GM12878 (cell line): ENCODE data around the gene THOC6. TPM values are rescaled to one million over a fixed set of nuclear protein-coding genes. Genes with fewer than 3 reads are reported as not detected.

Experiments used
- ATAC-seq: fragments of 200-7000 bp; cut with Tn5 transposase; 3 replicates; pipeline ENCODE4 v1.9.1; 2020; ENCODE audit warnings: mild to moderate bottlenecking, moderate library complexity
- BruUV-seq: library from RNA; stranded (reverse); fragments of 400-500 nt; replicated peaks from 2 replicates; lab custom pipeline; 2021; lab: Mats Ljungman, UMichigan
- CTCF ChIA-PET: fragments of 300-600 bp; sonication (Branson Sonifier 250); formaldehyde crosslinking; extraction: SDS; loops from one replicate; lab custom pipeline; 2021; ENCODE audit warnings: inconsistent platforms; lab: Yijun Ruan, JAX
- POLR2A ChIA-PET: fragments of 350-600 bp; formaldehyde crosslinking; extraction: SDS; loops from one replicate; lab custom pipeline; 2021; ENCODE audit warnings: inconsistent platforms; lab: Charles Lee
- RAD21 ChIA-PET: fragments of 300-600 bp; sonication (Branson Sonifier 250); formaldehyde crosslinking; loops from one replicate; lab custom pipeline; 2023; ENCODE audit warnings: antibody characterized with exemption; ENCODE audit not compliant: unreplicated experiment; lab: Charles Lee
- SMC1A ChIA-PET: fragments of 300-600 bp; sonication (Branson Sonifier 250); formaldehyde crosslinking; loops from one replicate; lab custom pipeline; 2023; ENCODE audit not compliant: unreplicated experiment, uncharacterized antibody; lab: Charles Lee
- DNase-seq: peaks from one replicate; pipeline ENCODE4 v3.0.0-alpha.2; 2011; ENCODE audit warnings: low read depth, low spot score
- FAIRE-seq: peaks from 3 replicates; lab custom pipeline; 2011; peaks lifted over from hg19 to GRCh38; lab: Jason Lieb, UNC
- H2AFZ ChIP-seq: 2 replicates; pipeline ENCODE4 v1.6.0; 2011; ENCODE audit warnings: low read depth, low read length, control low read depth; ENCODE audit not compliant: control insufficient read depth
- H3K27ac ChIP-seq: 2 replicates; pipeline ENCODE4 v1.5.1; 2011; ENCODE audit warnings: control low read depth; ENCODE audit not compliant: control insufficient read depth, insufficient read depth
- H3K27me3 ChIP-seq, 2 experiments: replicated peaks in 1 of 2; 2 replicates each; pipeline versions ENCODE4 v1.6.0 to v1.6.1; 2011; ENCODE audit warnings: low read length in 1 of 2; ENCODE audit not compliant: control insufficient read depth in 2 of 2, insufficient read depth in 2 of 2
- H3K36me3 ChIP-seq, 2 experiments: 2 replicates each; pipeline ENCODE4 v1.5.1; 2011; ENCODE audit warnings: low read length in 1 of 2; ENCODE audit not compliant: control insufficient read depth in 2 of 2, insufficient read depth in 2 of 2
- H3K4me1 ChIP-seq: 2 replicates; pipeline ENCODE4 v1.6.1; 2011; ENCODE audit warnings: mild to moderate bottlenecking, low read length, moderate library complexity, mixed read lengths; ENCODE audit not compliant: control insufficient read depth, insufficient read depth
- H3K4me2 ChIP-seq: 2 replicates; pipeline ENCODE4 v1.6.0; 2011; ENCODE audit warnings: control low read depth; ENCODE audit not compliant: control insufficient read depth, insufficient read depth
- H3K4me3 ChIP-seq: fragments of 200-600 bp; sonication (generic); 2 replicates; pipeline ENCODE4 v1.5.1; 2016
- H3K79me2 ChIP-seq: 2 replicates; pipeline ENCODE4 v1.6.0; 2011; ENCODE audit warnings: low read length; ENCODE audit not compliant: control insufficient read depth, insufficient read depth
- H3K9ac ChIP-seq: 2 replicates; pipeline ENCODE4 v1.8.0; 2011; ENCODE audit warnings: low read length, control low read depth, mixed read lengths; ENCODE audit not compliant: control insufficient read depth, insufficient read depth
- H3K9me3 ChIP-seq: replicated peaks from 3 replicates; pipeline ENCODE4 v1.5.1; 2011; ENCODE audit warnings: mild to moderate bottlenecking, low read length; ENCODE audit not compliant: control insufficient read depth, insufficient read depth
- H4K20me1 ChIP-seq: 2 replicates; pipeline ENCODE4 v1.6.0; 2011; ENCODE audit not compliant: control insufficient read depth, insufficient read depth
- CREM ChIP-seq: IDR thresholded peaks from 2 replicates; pipeline ENCODE4 v1.6.1; 2014; ENCODE audit warnings: antibody characterized with exemption, low read depth
- CTCF ChIP-seq, 3 experiments: IDR thresholded peaks in 2 of 3; conservative IDR thresholded peaks in 1 of 3; 2 replicates each; pipeline ENCODE4 v1.5.1; 2011; ENCODE audit warnings: low read depth in 3 of 3, low read length in 3 of 3, mild to moderate bottlenecking in 3 of 3, control low read depth in 2 of 3, moderate library complexity in 2 of 3, inconsistent platforms in 1 of 3, mixed read lengths in 1 of 3; ENCODE audit not compliant: control insufficient read depth in 2 of 3, insufficient read depth in 1 of 3; ENCODE audit errors: extremely low read depth in 1 of 3
- EP300 ChIP-seq, 2 experiments: fragments of 150-350 bp in 1 of 2; IDR thresholded peaks; 2 replicates each; pipeline ENCODE4 v1.6.1; 2011 to 2012; ENCODE audit warnings: low read depth in 2 of 2, low read length in 2 of 2, borderline replicate concordance in 1 of 2, improper control_type of control experiment in 1 of 2, inconsistent platforms in 1 of 2; ENCODE audit not compliant: control insufficient read depth in 1 of 2
- MEF2B ChIP-seq: fragments of 450-650 bp; IDR thresholded peaks from 2 replicates; pipeline ENCODE4 v1.6.1; 2018; ENCODE audit warnings: mild to moderate bottlenecking, moderate library complexity; ENCODE audit not compliant: partially characterized antibody, poor library complexity, severe bottlenecking
- MYB ChIP-seq: fragments of 150-350 bp; IDR thresholded peaks from 2 replicates; pipeline ENCODE4 v1.6.1; 2014; ENCODE audit warnings: mild to moderate bottlenecking, low read depth, low read length, borderline replicate concordance
- RCOR1 ChIP-seq: conservative IDR thresholded peaks from 2 replicates; pipeline ENCODE4 v1.6.1; 2012; ENCODE audit warnings: low read depth, low read length, improper control_type of control experiment
- ZNF384 ChIP-seq: IDR thresholded peaks from 2 replicates; pipeline ENCODE4 v1.6.1; 2012; ENCODE audit warnings: low read depth, mild to moderate bottlenecking, low read length, improper control_type of control experiment, borderline replicate concordance
- WGBS: methylation state at CpG from one replicate; pipeline ENCODE4 v1.1.6; 2016; ENCODE audit warnings: low lambda C conversion rate; ENCODE audit not compliant: insufficient replicate concordance, insufficient coverage; ENCODE audit errors: missing lambda C conversion rate; 5-methylcytosine and 5-hydroxymethylcytosine counted together
- in situ Hi-C: fragments of 300-500 bp; cut with MboI; formaldehyde crosslinking; loops from 9 replicates; pipeline ENCODE4 v1.14.3; 2018; ENCODE audit warnings: mixed read lengths
- intact Hi-C: fragments of 100-400 bp; cut with micrococcal nuclease; formaldehyde crosslinking; loops from one replicate; pipeline ENCODE4 v1.14.2; 2022; ENCODE audit not compliant: unreplicated experiment
- polyA plus RNA-seq, 11 experiments: library from polyadenylated mRNA; depleted of rRNA in 4 of 11; unstranded in 6 of 11; stranded (reverse) in 5 of 11; fragments of >200 nt; fragmentation: Nextera tagmentation in 4 of 11; fragmentation: Illumina TruSeq in 1 of 11; extraction: Ambion mirVana in 4 of 11; extraction: Trizol in 1 of 11; gene quantifications; 1 replicate in 1 of 11; 2 replicates in 10 of 11; pipeline versions ENCODE4 v1.2.1 to v1.2.3, GENCODE V29; 2011 to 2016; ENCODE audit warnings: inconsistent platforms in 2 of 11, missing spikeins in 2 of 11, low read depth in 1 of 11
- total RNA-seq, 4 experiments: library from RNA; depleted of rRNA in 3 of 4; stranded (reverse); fragments of >200 nt in 3 of 4; fragmentation: Illumina TruSeq in 1 of 4; extraction: Trizol in 1 of 4; gene quantifications; 2 replicates each; pipeline versions ENCODE4 v1.2.1 to v1.2.3, GENCODE V29; 2013 to 2021

THOC6 gene
- total and polyA plus RNA-seq, 10 of the 15 experiments (the other 5 are each of a cell fraction or from before 2014, with no cell fraction given) = 1.0 to 54.4 (median 27.9) TPM

DNA sequence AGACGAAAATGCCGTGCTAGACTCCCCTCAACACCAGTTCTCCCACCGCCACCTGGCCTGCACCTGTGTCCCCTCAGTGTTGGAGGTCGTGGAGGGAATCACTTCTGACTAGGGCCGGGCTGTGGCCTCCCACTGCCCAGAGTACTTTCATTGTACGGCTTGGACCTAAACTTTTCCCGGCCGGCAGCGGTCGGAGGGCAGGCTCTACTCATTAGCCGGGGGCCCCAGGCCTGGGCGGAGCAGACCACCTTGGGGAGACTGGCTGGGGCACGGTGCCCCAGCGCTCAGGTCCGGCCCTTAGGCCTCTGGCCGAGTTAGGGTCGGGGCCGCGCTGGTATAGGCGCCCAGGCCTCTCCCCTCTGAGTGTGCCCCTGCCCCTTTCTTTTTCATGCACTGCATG lies 6.5 kb upstream of the THOC6 start (continued):
- no peak for TF ChIP-seq RCOR1
- TF ChIP-seq, all 136 proteins: peak for 0

- H3K36me3 ChIP-seq = no peaks in the 10 kb centered on the region; a peak in 1 of 4 replicates
- no peak within 1 kb of the TSS for H3K27ac ChIP-seq
- no peaks in the 10 kb centered on the region; a peak in 2 of 4 replicates for H3K27me3 ChIP-seq
- in situ Hi-C loops (no loop called here), intact Hi-C loops (no loop called here)
- ATAC-seq (no peak), FAIRE-seq (no peak), DNase-seq (no peak)
- no TSS peak for BruUV-seq
- H3K79me2 ChIP-seq = no peaks in the 10 kb centered on the region
- POLR2A ChIA-PET = no interaction called here
- H3K4me2 ChIP-seq = peak within 1 kb of the TSS; percentile 33; the same call in 1 of the 2 replicates
- RAD21 ChIA-PET = no interaction called here
- H3K9ac ChIP-seq = no peak within 1 kb of the TSS
- WGBS = 6% methylated on average over 40 of the region's 52 CpGs
- TF ChIP-seq EP300 (IDR thresholded peaks at IDR 0.05; ENCODE audit: borderline replicate concordance in 1 of 2, control insufficient read depth in 1 of 2, low read depth in 2 of 2, low read length in 2 of 2) (no peak), CREM (0 out of 2 replicates have a peak, but pooled peaks have one; percentile 23), MEF2B (peak; percentile 40), CTCF (IDR thresholded peaks at IDR 0.05 in 2 of 3, conservative IDR thresholded peaks at IDR 0.05 in 1 of 3; ENCODE audit: control insufficient read depth in 2 of 3, extremely low read depth in 1 of 3, insufficient read depth in 1 of 3, low read depth in 3 of 3, low read length in 3 of 3) (peak in 2 of 3 experiments; percentile 24 to 26; a peak in 3 of 6 replicates), ZNF384 (no peak), MYB (no peak)
- no peak within 1 kb of the TSS for H2AFZ ChIP-seq
- CTCF ChIA-PET = interaction anchor here (1.2 to 18.2 kb wide), 2 partner anchors 13 to 14 kb away, joined by 3 to 421 read pairs; no protein-coding TSS in a partner anchor
- no peaks in the 10 kb centered on the region for H3K9me3 ChIP-seq
- peaks cover 23% of the 10 kb centered on the region for H3K4me1 ChIP-seq
- SMC1A ChIA-PET = no interaction called here
- H4K20me1 ChIP-seq = no peaks in the 10 kb centered on the region
- no peak within 1 kb of the TSS for H3K4me3 ChIP-seq
Observed at GRCh38 chr16:3017794-3018506, 5.9 kb upstream of the THOC6 start, which contains the start of gene CLDN6. Gene CLDN6 (minus strand): TSS chr16:3018183. CDS start chr16:3016021, 2,162 bp downstream.
